IMR-90 (cell line): Measurements from ENCODE around the gene PCSK6. TPM values are rescaled to one million over a fixed set of nuclear protein-coding genes. Genes with fewer than 3 reads are reported as not detected.
A peak's percentile ranks its signal among the peaks of the same experiment; 100 is the strongest.

Experiments used
- ATAC-seq: fragments of 200-7000 bp; cut with Tn5 transposase; 2 replicates; pipeline ENCODE4 v1.9.1; 2020; ENCODE audit warnings: low read depth, mild to moderate bottlenecking, moderate library complexity
- BruUV-seq: library from RNA; stranded (reverse); fragments of 400-500 nt; replicated peaks from 2 replicates; lab custom pipeline; 2021; lab: Mats Ljungman, UMichigan
- CTCF ChIA-PET: fragments of 300-600 bp; formaldehyde crosslinking; extraction: SDS; loops from one replicate; lab custom pipeline; 2021; ENCODE audit warnings: antibody characterized with exemption; lab: Yijun Ruan, JAX
- POLR2A ChIA-PET: fragments of 300-600 bp; sonication (Branson Sonifier 250); formaldehyde crosslinking; loops from one replicate; lab custom pipeline; 2022; ENCODE audit warnings: antibody characterized with exemption; ENCODE audit not compliant: unreplicated experiment; lab: Charles Lee
- DNase-seq: peaks from one replicate; pipeline ENCODE4 v3.0.0; 2013
- H2AFZ ChIP-seq: replicated peaks from 2 replicates; pipeline ENCODE3; 2013; ENCODE audit warnings: low read length, mild to moderate bottlenecking; ENCODE audit not compliant: poor library complexity
- H2AK5ac ChIP-seq: 2 replicates; pipeline ENCODE4 v1.6.1; 2013; ENCODE audit warnings: low read depth, low read length, inconsistent platforms
- H2AK9ac ChIP-seq: replicated peaks from 2 replicates; pipeline ENCODE3; 2013; ENCODE audit warnings: mild to moderate bottlenecking, low read depth, low read length, moderate library complexity; ENCODE audit not compliant: poor library complexity
- H2BK120ac ChIP-seq: 2 replicates; pipeline ENCODE4 v1.6.1; 2013; ENCODE audit warnings: low read depth, low read length, inconsistent platforms
- H2BK15ac ChIP-seq: 3 replicates; pipeline ENCODE4 v1.6.1; 2013; ENCODE audit warnings: low read depth, low read length, inconsistent platforms
- H2BK20ac ChIP-seq: 2 replicates; pipeline ENCODE4 v1.6.1; 2013; ENCODE audit warnings: low read depth, mild to moderate bottlenecking, inconsistent platforms, low read length, moderate library complexity
- H2BK5ac ChIP-seq: 2 replicates; pipeline ENCODE4 v1.6.1; 2013; ENCODE audit warnings: mild to moderate bottlenecking, low read depth, low read length, inconsistent platforms; ENCODE audit not compliant: poor library complexity, severe bottlenecking
- H3K14ac ChIP-seq: replicated peaks from 2 replicates; pipeline ENCODE4 v1.6.1; 2013; ENCODE audit warnings: low read depth, low read length, inconsistent platforms
- H3K18ac ChIP-seq: 2 replicates; pipeline ENCODE4 v1.6.1; 2013; ENCODE audit warnings: low read depth, low read length, control low read depth
- H3K23ac ChIP-seq: 2 replicates; pipeline ENCODE4 v1.6.1; 2013; ENCODE audit warnings: low read depth, low read length, inconsistent platforms
- H3K27ac ChIP-seq: 2 replicates; pipeline ENCODE4 v1.5.1; 2013; ENCODE audit warnings: mild to moderate bottlenecking, control low read depth, low read length; ENCODE audit not compliant: insufficient read depth
- H3K27me3 ChIP-seq: 2 replicates; pipeline ENCODE4 v1.6.1; 2013; ENCODE audit warnings: low read length; ENCODE audit not compliant: control insufficient read depth, insufficient read depth
- H3K36me3 ChIP-seq: 2 replicates; pipeline ENCODE4 v1.6.1; 2013; ENCODE audit warnings: low read length, mixed read lengths; ENCODE audit not compliant: control insufficient read depth, insufficient read depth
- H3K4ac ChIP-seq: 2 replicates; pipeline ENCODE4 v1.6.1; 2013; ENCODE audit warnings: low read depth, low read length, inconsistent platforms
- H3K4me1 ChIP-seq: 2 replicates; pipeline ENCODE4 v1.6.1; 2013; ENCODE audit warnings: low read length, mixed read lengths; ENCODE audit not compliant: control insufficient read depth, insufficient read depth
- H3K4me2 ChIP-seq: 2 replicates; pipeline ENCODE4 v1.6.1; 2013; ENCODE audit warnings: low read depth, mild to moderate bottlenecking, control low read depth, low read length, moderate library complexity
- H3K4me3 ChIP-seq: 2 replicates; pipeline ENCODE4 v1.5.1; 2013; ENCODE audit warnings: low read depth, mild to moderate bottlenecking, control low read depth, low read length, moderate library complexity; ENCODE audit not compliant: insufficient read depth
- H3K56ac ChIP-seq: 2 replicates; pipeline ENCODE4 v1.6.1; 2013; ENCODE audit warnings: low read length, inconsistent platforms; ENCODE audit not compliant: insufficient read depth; ENCODE audit errors: extremely low read depth
- H3K79me1 ChIP-seq, 2 experiments: 2 replicates each; pipeline ENCODE4 v1.6.1; 2013; ENCODE audit warnings: low read length in 2 of 2, inconsistent platforms in 1 of 2, low read depth in 1 of 2
- H3K9ac ChIP-seq: 2 replicates; pipeline ENCODE4 v1.6.1; 2013; ENCODE audit warnings: low read depth, low read length, control low read depth
- H3K9me1 ChIP-seq: 2 replicates; pipeline ENCODE4 v1.6.1; 2013; ENCODE audit warnings: low read length, inconsistent platforms; ENCODE audit not compliant: insufficient read depth
- H3K9me3 ChIP-seq: 2 replicates; pipeline ENCODE4 v1.6.1; 2013; ENCODE audit warnings: low read length; ENCODE audit not compliant: control insufficient read depth, insufficient read depth
- H4K20me1 ChIP-seq: 2 replicates; pipeline ENCODE4 v1.6.1; 2013; ENCODE audit warnings: low read length, inconsistent platforms; ENCODE audit not compliant: insufficient read depth
- H4K5ac ChIP-seq: 2 replicates; pipeline ENCODE4 v1.6.1; 2013; ENCODE audit warnings: mild to moderate bottlenecking, low read depth, low read length, control low read depth
- H4K8ac ChIP-seq, 2 experiments: 2 replicates each; pipeline ENCODE4 v1.6.1; 2013; ENCODE audit warnings: low read depth in 2 of 2, low read length in 2 of 2, control low read depth in 1 of 2, inconsistent platforms in 1 of 2
- H4K91ac ChIP-seq: 2 replicates; pipeline ENCODE4 v1.6.1; 2013; ENCODE audit warnings: low read depth, low read length, inconsistent platforms; ENCODE audit not compliant: insufficient read depth
- CHD1 ChIP-seq: IDR thresholded peaks from 2 replicates; pipeline ENCODE4 v1.6.1; 2012; ENCODE audit warnings: low read depth, low read length, improper control_type of control experiment
- ELK1 ChIP-seq: fragments of 150-350 bp; IDR thresholded peaks from 2 replicates; pipeline ENCODE4 v1.6.1; 2016; ENCODE audit warnings: low read depth, mild to moderate bottlenecking, low read length, moderate library complexity, borderline replicate concordance
- FOS ChIP-seq: fragments of 150-350 bp; IDR thresholded peaks from 2 replicates; pipeline ENCODE4 v1.6.1; 2016; ENCODE audit warnings: low read depth, low read length
- MAFK ChIP-seq: IDR thresholded peaks from 2 replicates; pipeline ENCODE4 v1.6.1; 2012; ENCODE audit warnings: low read depth, low read length, improper control_type of control experiment
- MAZ ChIP-seq: IDR thresholded peaks from 2 replicates; pipeline ENCODE4 v1.6.1; 2012; ENCODE audit warnings: low read depth, mild to moderate bottlenecking, low read length, improper control_type of control experiment, moderate library complexity, borderline replicate concordance
- MXI1 ChIP-seq: IDR thresholded peaks from 2 replicates; pipeline ENCODE4 v1.6.1; 2012; ENCODE audit warnings: low read depth, mild to moderate bottlenecking, low read length, moderate library complexity, borderline replicate concordance
- NFE2L2 ChIP-seq: fragments of 150-350 bp; IDR thresholded peaks from 2 replicates; pipeline ENCODE4 v1.6.1; 2016; ENCODE audit warnings: low read depth, mild to moderate bottlenecking, low read length
- POLR2A ChIP-seq: IDR thresholded peaks from 2 replicates; pipeline ENCODE4 v1.6.1; 2012; ENCODE audit warnings: mild to moderate bottlenecking, low read depth, low read length
- RAD21 ChIP-seq: IDR thresholded peaks from 2 replicates; pipeline ENCODE4 v1.6.1; 2012; ENCODE audit warnings: low read length, improper control_type of control experiment
- RCOR1 ChIP-seq: IDR thresholded peaks from 2 replicates; pipeline ENCODE4 v1.6.1; 2012; ENCODE audit warnings: mild to moderate bottlenecking, low read length, improper control_type of control experiment; ENCODE audit not compliant: insufficient replicate concordance
- SMC3 ChIP-seq: fragments of 150-350 bp; IDR thresholded peaks from 2 replicates; pipeline ENCODE4 v1.6.1; 2016; ENCODE audit warnings: low read depth, mild to moderate bottlenecking, antibody characterized with exemption, low read length, moderate library complexity
- WGBS, 2 experiments: methylation state at CpG; one replicate each; pipeline versions ENCODE4 v1.1.5 to v1.1.7; 2013; ENCODE audit warnings: missing lambda C conversion rate in 2 of 2; ENCODE audit not compliant: insufficient read length in 1 of 2; ENCODE audit errors: extremely low coverage in 2 of 2; 5-methylcytosine and 5-hydroxymethylcytosine counted together
- dilution Hi-C: fragments of 300-500 bp; cut with HindIII; formaldehyde crosslinking; loops from one replicate; pipeline ENCODE4 v1.14.3; 2018; ENCODE audit warnings: low sequenced_read_pairs; ENCODE audit not compliant: unreplicated experiment
- in situ Hi-C: fragments of 300-500 bp; cut with MboI; formaldehyde crosslinking; loops from 3 replicates; pipeline ENCODE4 v1.14.3; 2019; ENCODE audit warnings: low sequenced_read_pairs, inconsistent platforms, mixed read lengths
- intact Hi-C: fragments of 100-400 bp; cut with micrococcal nuclease; formaldehyde crosslinking; loops from 2 replicates; pipeline ENCODE4 v1.10.0; 2022
- polyA plus RNA-seq, 3 experiments: library from polyadenylated mRNA; depleted of rRNA; stranded (reverse); fragments of >200 nt; gene quantifications; 2 replicates each; pipeline ENCODE4 v1.2.3, GENCODE V29; 2012; ENCODE audit warnings: low replicate concordance in 1 of 3
- total RNA-seq: library from RNA; depleted of rRNA; stranded (reverse); fragments of >200 nt; gene quantifications from 2 replicates; pipeline ENCODE4 v1.2.3, GENCODE V29; 2012
- TF ChIP-seq, protein P1 (sequence below): conservative IDR thresholded peaks from 2 replicates; pipeline ENCODE4 v1.5.1; 2012; ENCODE audit warnings: mild to moderate bottlenecking, low read depth, low read length, improper control_type of control experiment

The PCSK6 gene
- total and polyA plus RNA-seq, 2 of the 4 experiments (the other 2 are of a cell fraction) = not detected

DNA sequence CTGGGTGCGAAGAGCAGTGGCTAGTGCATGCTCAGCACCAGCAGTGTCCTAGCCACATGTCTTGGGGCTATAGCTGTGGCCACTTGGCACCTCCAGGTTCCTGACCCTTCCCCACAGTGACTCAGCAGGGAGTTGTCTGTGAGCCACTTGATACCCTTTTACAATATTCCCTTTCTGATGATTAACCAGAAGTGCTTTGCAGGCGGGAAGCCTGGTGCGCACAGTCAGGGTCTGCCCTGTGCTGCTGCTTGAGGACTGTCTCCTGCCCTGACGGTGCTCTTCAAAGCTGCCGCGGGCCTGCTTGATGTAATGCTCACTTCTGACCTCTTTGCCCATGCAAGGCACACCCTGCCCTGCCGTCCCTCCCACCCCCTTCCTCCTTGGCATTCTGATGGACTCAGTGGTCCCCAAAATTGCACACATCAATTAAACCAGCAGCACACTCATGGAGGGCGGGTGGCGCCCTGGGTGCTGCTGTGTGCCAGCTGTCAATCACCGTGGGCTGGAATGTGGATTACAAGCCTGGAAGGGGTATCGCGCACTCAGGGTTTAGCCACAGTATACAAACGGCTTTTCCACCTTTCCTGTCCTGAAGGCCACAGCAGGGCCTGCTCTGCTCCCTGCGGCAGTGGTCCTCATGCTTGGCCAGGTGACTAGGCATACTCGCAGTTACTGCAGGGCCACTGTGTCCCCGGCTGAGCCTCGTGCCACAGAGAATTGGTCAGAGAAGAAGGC lies 40.9 kb upstream of the PCSK6 start:
- TF ChIP-seq ELK1 (no peak), MAZ (no peak), CHD1 (no peak), MXI1 (no peak), POLR2A (no peak), SMC3 (no peak), MAFK (no peak), FOS (no peak), RCOR1 (no peak), NFE2L2 (no peak), RAD21 (no peak)
- TF ChIP-seq, protein P1, sequence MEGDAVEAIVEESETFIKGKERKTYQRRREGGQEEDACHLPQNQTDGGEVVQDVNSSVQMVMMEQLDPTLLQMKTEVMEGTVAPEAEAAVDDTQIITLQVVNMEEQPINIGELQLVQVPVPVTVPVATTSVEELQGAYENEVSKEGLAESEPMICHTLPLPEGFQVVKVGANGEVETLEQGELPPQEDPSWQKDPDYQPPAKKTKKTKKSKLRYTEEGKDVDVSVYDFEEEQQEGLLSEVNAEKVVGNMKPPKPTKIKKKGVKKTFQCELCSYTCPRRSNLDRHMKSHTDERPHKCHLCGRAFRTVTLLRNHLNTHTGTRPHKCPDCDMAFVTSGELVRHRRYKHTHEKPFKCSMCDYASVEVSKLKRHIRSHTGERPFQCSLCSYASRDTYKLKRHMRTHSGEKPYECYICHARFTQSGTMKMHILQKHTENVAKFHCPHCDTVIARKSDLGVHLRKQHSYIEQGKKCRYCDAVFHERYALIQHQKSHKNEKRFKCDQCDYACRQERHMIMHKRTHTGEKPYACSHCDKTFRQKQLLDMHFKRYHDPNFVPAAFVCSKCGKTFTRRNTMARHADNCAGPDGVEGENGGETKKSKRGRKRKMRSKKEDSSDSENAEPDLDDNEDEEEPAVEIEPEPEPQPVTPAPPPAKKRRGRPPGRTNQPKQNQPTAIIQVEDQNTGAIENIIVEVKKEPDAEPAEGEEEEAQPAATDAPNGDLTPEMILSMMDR = no peak
- H3K4me1 ChIP-seq = no peaks in the 10 kb centered on the region
- DNase-seq (no peak), ATAC-seq (no peak)
- H3K4me3 ChIP-seq = no peak overlapping the region
- H2BK20ac ChIP-seq = no peak overlapping the region
- in situ Hi-C loops (no loop called here), intact Hi-C loops (no loop called here), dilution Hi-C loops (no loop called here)
- no peak overlapping the region for H3K18ac ChIP-seq
- peaks cover 18% of the 10 kb centered on the region for H3K27me3 ChIP-seq
- H3K79me1 ChIP-seq = no peaks in the 10 kb centered on the region
- H3K9me1 ChIP-seq = no peaks in the 10 kb centered on the region
- no TSS peak for BruUV-seq
- 81% methylated on average over 9 of the region's 17 CpGs; no CpG with 5 or more reads in 1 of the 2 experiments for WGBS, 2 experiments
- no peak overlapping the region for H4K91ac ChIP-seq
- H3K14ac ChIP-seq = no peak overlapping the region
- H4K20me1 ChIP-seq = no peaks in the 10 kb centered on the region
- no peak overlapping the region for H2AK9ac ChIP-seq
- no peak overlapping the region for H3K4me2 ChIP-seq
- no peak overlapping the region for H3K56ac ChIP-seq
- H4K5ac ChIP-seq = no peak overlapping the region
- H3K36me3 ChIP-seq = no peaks in the 10 kb centered on the region
- no peak overlapping the region for H4K8ac ChIP-seq
- H3K23ac ChIP-seq = no peak overlapping the region
- H3K9me3 ChIP-seq = no peaks in the 10 kb centered on the region
- no peak overlapping the region for H2BK120ac ChIP-seq
- H2BK15ac ChIP-seq = no peak overlapping the region
- H3K27ac ChIP-seq = no peak overlapping the region
- ChIA-PET CTCF (no interaction called here), POLR2A (no interaction called here)
- no peak overlapping the region for H2AK5ac ChIP-seq
- H2BK5ac ChIP-seq = no peak overlapping the region
- H3K9ac ChIP-seq = no peak overlapping the region
- H3K4ac ChIP-seq = no peak overlapping the region
- peak overlapping the region; percentile 23 for H2AFZ ChIP-seq
